ENCODE results near the gene ATG7.

DNA sequence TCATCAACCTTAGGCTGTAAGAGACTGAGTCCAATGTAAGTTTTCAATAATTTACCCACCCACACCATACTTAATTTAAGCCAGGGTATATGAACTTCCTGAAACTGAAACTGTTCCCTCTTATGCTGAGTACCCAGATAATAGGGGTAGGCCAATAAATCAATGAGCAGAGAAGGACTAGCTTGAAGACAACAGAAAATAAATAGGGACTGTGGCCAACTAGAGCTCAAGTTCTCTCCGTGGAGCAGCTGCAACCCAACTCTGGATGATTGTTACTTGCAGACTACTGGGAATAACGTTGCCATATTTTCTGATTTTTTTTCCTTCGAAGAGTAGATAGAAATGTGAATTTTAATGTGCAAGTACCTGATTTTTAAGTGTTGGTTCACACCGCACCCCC is 128.0 kb downstream of the ATG7 start:
- TF ChIP-seq, protein P1, sequence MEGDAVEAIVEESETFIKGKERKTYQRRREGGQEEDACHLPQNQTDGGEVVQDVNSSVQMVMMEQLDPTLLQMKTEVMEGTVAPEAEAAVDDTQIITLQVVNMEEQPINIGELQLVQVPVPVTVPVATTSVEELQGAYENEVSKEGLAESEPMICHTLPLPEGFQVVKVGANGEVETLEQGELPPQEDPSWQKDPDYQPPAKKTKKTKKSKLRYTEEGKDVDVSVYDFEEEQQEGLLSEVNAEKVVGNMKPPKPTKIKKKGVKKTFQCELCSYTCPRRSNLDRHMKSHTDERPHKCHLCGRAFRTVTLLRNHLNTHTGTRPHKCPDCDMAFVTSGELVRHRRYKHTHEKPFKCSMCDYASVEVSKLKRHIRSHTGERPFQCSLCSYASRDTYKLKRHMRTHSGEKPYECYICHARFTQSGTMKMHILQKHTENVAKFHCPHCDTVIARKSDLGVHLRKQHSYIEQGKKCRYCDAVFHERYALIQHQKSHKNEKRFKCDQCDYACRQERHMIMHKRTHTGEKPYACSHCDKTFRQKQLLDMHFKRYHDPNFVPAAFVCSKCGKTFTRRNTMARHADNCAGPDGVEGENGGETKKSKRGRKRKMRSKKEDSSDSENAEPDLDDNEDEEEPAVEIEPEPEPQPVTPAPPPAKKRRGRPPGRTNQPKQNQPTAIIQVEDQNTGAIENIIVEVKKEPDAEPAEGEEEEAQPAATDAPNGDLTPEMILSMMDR (IDR thresholded peaks at IDR 0.05), result no peak
- no peak for TF ChIP-seq POLR2A (IDR thresholded peaks at IDR 0.05)

Measured in thyroid gland (tissue), 4 donors.